WERI-Rb-1 (cell line): ENCODE measurements around the gene MIPOL1.

Experiments used
- DNase-seq: peaks from one replicate; pipeline ENCODE4 v3.0.0-alpha.2; 2020
- H3K27ac ChIP-seq: fragments of 250-450 bp; sonication (Bioruptor Pico); 2 replicates; pipeline ENCODE4 v1.5.1; 2020; ENCODE audit warnings: mild to moderate bottlenecking, moderate library complexity
- H3K27me3 ChIP-seq: fragments of 250-450 bp; sonication (Bioruptor Pico); 2 replicates; pipeline ENCODE4 v1.5.1; 2021; ENCODE audit warnings: mild to moderate bottlenecking, low read depth, moderate library complexity; ENCODE audit not compliant: insufficient read depth, severe bottlenecking
- H3K36me3 ChIP-seq: fragments of 250-450 bp; sonication (Bioruptor Pico); 2 replicates; pipeline ENCODE4 v1.5.1; 2020; ENCODE audit warnings: mild to moderate bottlenecking, moderate library complexity
- H3K4me3 ChIP-seq: 2 replicates; pipeline ENCODE4 v1.5.1; 2011; ENCODE audit warnings: low read depth, mild to moderate bottlenecking, control low read depth, low read length
- H3K9me3 ChIP-seq: fragments of 250-450 bp; sonication (Bioruptor Pico); 2 replicates; pipeline ENCODE4 v1.5.1; 2021; ENCODE audit warnings: mild to moderate bottlenecking, moderate library complexity; ENCODE audit not compliant: severe bottlenecking
- TF ChIP-seq, protein P1 (sequence below): IDR thresholded peaks from 2 replicates; pipeline ENCODE4 v1.5.1; 2011; ENCODE audit warnings: low read depth, mild to moderate bottlenecking, control low read depth, inconsistent platforms, low read length

The MIPOL1 gene

DNA sequence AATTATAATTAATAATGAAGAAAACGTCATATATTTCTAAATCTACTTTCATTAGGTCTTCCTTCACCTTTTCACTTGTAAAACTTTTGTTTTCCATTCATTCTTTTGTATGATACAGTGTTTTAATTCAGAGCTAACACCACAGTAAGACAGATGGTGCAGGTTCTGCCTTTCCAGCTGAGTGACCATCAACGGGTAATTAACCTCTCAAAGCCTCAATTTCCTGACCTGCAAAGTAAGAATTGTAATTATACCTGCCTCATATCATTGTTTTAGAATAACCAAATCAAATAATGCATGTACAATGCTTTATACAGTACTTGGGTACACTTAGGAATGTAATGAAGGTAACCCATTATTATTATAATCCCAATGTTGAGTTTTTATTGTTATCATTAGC is 239.8 kb downstream of the MIPOL1 start:
- Histone ChIP-seq H3K27ac (no peak overlapping the region), H3K27me3 (no peaks in the 10 kb centered on the region), H3K4me3 (no peak overlapping the region), H3K36me3 (no peaks in the 10 kb centered on the region), H3K9me3 (no peaks in the 10 kb centered on the region)
- TF ChIP-seq, protein P1, sequence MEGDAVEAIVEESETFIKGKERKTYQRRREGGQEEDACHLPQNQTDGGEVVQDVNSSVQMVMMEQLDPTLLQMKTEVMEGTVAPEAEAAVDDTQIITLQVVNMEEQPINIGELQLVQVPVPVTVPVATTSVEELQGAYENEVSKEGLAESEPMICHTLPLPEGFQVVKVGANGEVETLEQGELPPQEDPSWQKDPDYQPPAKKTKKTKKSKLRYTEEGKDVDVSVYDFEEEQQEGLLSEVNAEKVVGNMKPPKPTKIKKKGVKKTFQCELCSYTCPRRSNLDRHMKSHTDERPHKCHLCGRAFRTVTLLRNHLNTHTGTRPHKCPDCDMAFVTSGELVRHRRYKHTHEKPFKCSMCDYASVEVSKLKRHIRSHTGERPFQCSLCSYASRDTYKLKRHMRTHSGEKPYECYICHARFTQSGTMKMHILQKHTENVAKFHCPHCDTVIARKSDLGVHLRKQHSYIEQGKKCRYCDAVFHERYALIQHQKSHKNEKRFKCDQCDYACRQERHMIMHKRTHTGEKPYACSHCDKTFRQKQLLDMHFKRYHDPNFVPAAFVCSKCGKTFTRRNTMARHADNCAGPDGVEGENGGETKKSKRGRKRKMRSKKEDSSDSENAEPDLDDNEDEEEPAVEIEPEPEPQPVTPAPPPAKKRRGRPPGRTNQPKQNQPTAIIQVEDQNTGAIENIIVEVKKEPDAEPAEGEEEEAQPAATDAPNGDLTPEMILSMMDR = no peak
- peak; percentile 13 for DNase-seq

DNA sequence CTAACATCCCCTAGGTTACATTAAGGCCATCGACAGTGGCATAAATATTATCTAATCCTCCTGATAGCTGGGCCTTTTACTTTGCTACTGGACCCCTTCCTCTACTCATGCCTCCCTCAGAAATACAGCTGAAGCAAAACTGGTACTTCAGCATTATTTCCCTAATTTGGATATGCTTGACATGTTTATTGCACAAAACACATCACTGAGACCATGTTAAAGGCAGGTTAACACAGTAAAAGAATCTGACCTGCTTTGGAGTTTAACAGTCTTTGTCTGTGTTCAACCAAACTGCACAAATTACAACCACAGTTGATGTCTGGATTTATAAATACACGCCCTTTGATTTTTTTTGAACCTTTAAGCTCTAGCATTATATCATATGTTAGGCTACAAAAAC is 240.7 kb downstream of the MIPOL1 start:
- H3K27ac ChIP-seq = no peak overlapping the region
- H3K9me3 ChIP-seq = no peaks in the 10 kb centered on the region
- H3K36me3 ChIP-seq = no peaks in the 10 kb centered on the region
- TF ChIP-seq, protein P1 = no peak
- no peak for DNase-seq
- no peaks in the 10 kb centered on the region for H3K27me3 ChIP-seq
- H3K4me3 ChIP-seq = no peak overlapping the region

DNA sequence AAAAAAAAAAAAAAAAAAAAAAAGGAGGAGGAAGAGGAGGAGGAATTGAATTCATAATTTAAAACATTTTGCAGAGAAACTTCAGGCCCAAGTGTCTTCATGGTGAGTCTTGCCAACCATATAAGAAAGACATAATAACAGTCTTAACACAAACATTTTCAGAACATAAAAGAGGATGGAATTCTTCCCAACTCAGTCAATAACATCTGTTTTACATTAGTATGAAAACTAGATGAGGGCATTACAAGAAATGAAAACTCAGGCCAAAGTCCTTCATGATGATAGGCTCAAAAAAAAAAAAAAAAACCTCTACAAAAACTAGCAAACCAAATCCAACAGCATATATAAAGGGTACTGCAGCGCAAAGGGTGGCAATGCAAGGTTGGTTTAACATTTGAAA is 245.7 kb downstream of the MIPOL1 start:
- DNase-seq = no peak
- Histone ChIP-seq H3K4me3 (no peak overlapping the region), H3K27ac (no peak overlapping the region), H3K36me3 (no peaks in the 10 kb centered on the region), H3K27me3 (no peaks in the 10 kb centered on the region), H3K9me3 (no peaks in the 10 kb centered on the region)
- TF ChIP-seq, protein P1 = no peak

DNA sequence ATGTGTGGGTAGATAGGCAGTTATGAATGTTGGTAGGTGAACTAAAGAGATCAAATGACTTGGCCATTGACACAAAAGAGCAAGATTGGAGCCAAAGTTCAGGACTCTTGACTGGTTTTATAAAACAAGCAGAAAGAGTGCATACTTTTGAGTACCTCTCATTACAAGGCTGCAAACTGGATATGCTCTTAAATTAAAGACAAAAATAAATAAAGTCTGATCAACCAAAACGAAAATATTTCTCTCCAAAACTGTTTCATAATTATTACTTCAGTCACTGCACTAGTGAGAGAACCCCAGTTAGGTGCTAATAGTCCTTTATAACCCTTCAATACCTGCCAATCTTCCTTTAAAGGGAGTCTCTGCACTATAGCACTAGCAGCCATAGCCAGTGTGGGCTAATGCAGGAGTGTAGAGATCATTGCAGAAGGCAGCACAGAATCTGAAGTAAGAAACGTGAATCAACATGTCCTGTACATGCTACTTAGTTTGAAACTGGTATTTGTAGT is 250.2 kb downstream of the MIPOL1 start:
- no peak overlapping the region for H3K4me3 ChIP-seq
- H3K36me3 ChIP-seq = no peaks in the 10 kb centered on the region
- TF ChIP-seq, protein P1 = no peak
- no peak overlapping the region for H3K27ac ChIP-seq
- H3K9me3 ChIP-seq = no peaks in the 10 kb centered on the region
- no peaks in the 10 kb centered on the region for H3K27me3 ChIP-seq
- DNase-seq = no peak

DNA sequence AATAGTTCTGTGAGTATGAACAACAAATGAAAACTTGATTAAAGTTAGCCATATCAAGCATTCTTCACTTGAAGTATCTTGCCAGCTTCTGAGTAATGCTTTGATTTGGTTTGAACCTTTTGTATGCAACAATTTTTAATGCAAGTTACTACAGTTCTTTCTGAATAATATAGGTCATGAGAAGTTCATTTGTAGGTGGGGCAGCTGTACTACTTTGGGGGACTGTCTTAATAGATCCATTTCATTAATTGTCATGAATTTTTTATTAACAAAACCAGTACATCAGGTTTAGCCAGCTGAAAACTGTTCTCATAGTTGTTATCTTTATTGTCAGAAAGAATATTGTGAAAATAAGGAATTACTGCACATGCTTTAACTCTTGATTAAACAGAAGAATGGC is 254.6 kb downstream of the MIPOL1 start:
- DNase-seq = no peak
- H3K36me3 ChIP-seq = no peaks in the 10 kb centered on the region
- no peaks in the 10 kb centered on the region for H3K9me3 ChIP-seq
- H3K4me3 ChIP-seq = no peak overlapping the region
- no peak overlapping the region for H3K27ac ChIP-seq
- H3K27me3 ChIP-seq = no peaks in the 10 kb centered on the region
- TF ChIP-seq, protein P1 = no peak

DNA sequence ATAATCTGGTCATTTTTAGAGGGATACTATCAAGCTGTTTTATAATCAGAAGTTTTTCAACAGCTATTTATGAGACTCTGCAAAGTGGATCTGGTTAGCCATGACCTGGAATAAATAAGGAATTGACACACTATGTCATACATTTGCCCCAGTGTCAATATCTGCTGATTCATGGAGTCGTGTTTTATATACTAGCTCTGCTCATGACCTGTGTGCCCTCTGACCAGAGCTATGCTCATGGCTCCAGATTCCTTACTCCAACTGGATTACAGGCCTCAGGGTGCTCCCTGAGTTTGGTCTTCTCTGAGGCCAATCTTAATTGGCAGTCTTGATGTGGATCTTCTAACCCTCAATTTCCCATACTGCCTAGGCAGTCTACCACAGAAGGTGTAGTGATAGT is 256.2 kb downstream of the MIPOL1 start:
- no peaks in the 10 kb centered on the region for H3K36me3 ChIP-seq
- H3K4me3 ChIP-seq = no peak overlapping the region
- no peaks in the 10 kb centered on the region for H3K27me3 ChIP-seq
- no peak for DNase-seq
- H3K9me3 ChIP-seq = no peaks in the 10 kb centered on the region
- TF ChIP-seq, protein P1 = no peak
- H3K27ac ChIP-seq = no peak overlapping the region
